Mesenchymal stem cell (in vitro differentiated cells and primary cell): Measurements from ENCODE around the gene TTC21B.

Experiments used
- DNase-seq: peaks from one replicate; pipeline ENCODE4 v3.0.0-alpha.2; 2013
- H2AFZ ChIP-seq: one replicate; pipeline ENCODE4 v1.6.1; 2013; ENCODE audit warnings: low read depth, mild to moderate bottlenecking, control low read depth, inconsistent platforms, low read length, moderate library complexity
- H2AK5ac ChIP-seq: 2 replicates; pipeline ENCODE4 v1.6.1; 2013; ENCODE audit warnings: low read length, moderate library complexity, mild to moderate bottlenecking, inconsistent platforms; ENCODE audit not compliant: severe bottlenecking
- H2BK120ac ChIP-seq: one replicate; pipeline ENCODE4 v1.6.1; 2013; ENCODE audit warnings: low read depth, mild to moderate bottlenecking, inconsistent platforms, low read length, moderate library complexity
- H2BK12ac ChIP-seq, 2 experiments: one replicate each; pipeline ENCODE4 v1.6.1; 2013; ENCODE audit warnings: inconsistent platforms in 2 of 2, low read length in 2 of 2, mild to moderate bottlenecking in 2 of 2, moderate library complexity in 2 of 2, control low read depth in 1 of 2
- H2BK15ac ChIP-seq: one replicate; pipeline ENCODE4 v1.6.1; 2013; ENCODE audit warnings: mild to moderate bottlenecking, low read depth, inconsistent platforms; ENCODE audit not compliant: poor library complexity, severe bottlenecking
- H2BK5ac ChIP-seq: 2 replicates; pipeline ENCODE4 v1.6.1; 2013; ENCODE audit warnings: low read depth, mild to moderate bottlenecking, low read length, control low read depth, inconsistent platforms; ENCODE audit not compliant: poor library complexity, severe bottlenecking
- H3K14ac ChIP-seq, 2 experiments: one replicate each; pipeline ENCODE4 v1.6.1; 2013; ENCODE audit warnings: inconsistent platforms in 2 of 2, low read length in 2 of 2, control low read depth in 1 of 2, mild to moderate bottlenecking in 1 of 2, moderate library complexity in 1 of 2
- H3K18ac ChIP-seq, 2 experiments: one replicate each; pipeline ENCODE4 v1.6.1; 2013; ENCODE audit warnings: inconsistent platforms in 2 of 2, low read length in 2 of 2, control low read depth in 1 of 2, low read depth in 1 of 2, mild to moderate bottlenecking in 1 of 2
- H3K23ac ChIP-seq, 2 experiments: one replicate each; pipeline ENCODE4 v1.6.1; 2013; ENCODE audit warnings: inconsistent platforms in 2 of 2, low read length in 2 of 2, mild to moderate bottlenecking in 2 of 2, moderate library complexity in 2 of 2, control low read depth in 1 of 2
- H3K27ac ChIP-seq: 2 replicates; pipeline ENCODE4 v1.5.1; 2013; ENCODE audit warnings: mild to moderate bottlenecking, moderate library complexity, low read length, control low read depth, inconsistent platforms; ENCODE audit not compliant: poor library complexity, severe bottlenecking
- H3K27me3 ChIP-seq, 2 experiments: 2 replicates each; pipeline versions ENCODE4 v1.6.1 to v1.7.0; 2013; ENCODE audit warnings: low read length in 2 of 2, mild to moderate bottlenecking in 2 of 2, moderate library complexity in 2 of 2, control low read depth in 1 of 2, inconsistent platforms in 1 of 2; ENCODE audit not compliant: control insufficient read depth in 1 of 2, insufficient read depth in 1 of 2
- H3K36me3 ChIP-seq, 2 experiments: 2 replicates each; pipeline versions ENCODE4 v1.6.1 to v1.7.0; 2013; ENCODE audit warnings: low read length in 2 of 2, control low read depth in 1 of 2, inconsistent platforms in 1 of 2, low read depth in 1 of 2, mild to moderate bottlenecking in 1 of 2; ENCODE audit not compliant: insufficient read depth in 2 of 2, control insufficient read depth in 1 of 2
- H3K4ac ChIP-seq, 2 experiments: one replicate each; pipeline ENCODE4 v1.6.1; 2013; ENCODE audit warnings: inconsistent platforms in 2 of 2, low read length in 2 of 2, mild to moderate bottlenecking in 2 of 2, moderate library complexity in 2 of 2, control low read depth in 1 of 2, low read depth in 1 of 2
- H3K4me1 ChIP-seq: 2 replicates; pipeline ENCODE4 v1.6.1; 2013; ENCODE audit warnings: low read depth, low read length, control low read depth; ENCODE audit not compliant: control insufficient read depth, insufficient read depth
- H3K4me2 ChIP-seq: 2 replicates; pipeline ENCODE4 v1.6.1; 2013; ENCODE audit warnings: low read length, mild to moderate bottlenecking, inconsistent platforms; ENCODE audit not compliant: poor library complexity, severe bottlenecking
- H3K4me3 ChIP-seq, 2 experiments: 2 replicates each; pipeline versions ENCODE4 v1.5.1 to v1.7.0; 2013; ENCODE audit warnings: low read length in 2 of 2, mild to moderate bottlenecking in 2 of 2, control low read depth in 1 of 2, low read depth in 1 of 2; ENCODE audit not compliant: insufficient read depth in 1 of 2
- H3K79me1 ChIP-seq: replicated peaks from 2 replicates; pipeline ENCODE4 v1.6.1; 2013; ENCODE audit warnings: mild to moderate bottlenecking, control low read depth, low read length, inconsistent platforms; ENCODE audit not compliant: poor library complexity, severe bottlenecking
- H3K9ac ChIP-seq: 2 replicates; pipeline ENCODE4 v1.7.0; 2013; ENCODE audit warnings: mild to moderate bottlenecking, low read length, moderate library complexity
- H3K9me3 ChIP-seq: 2 replicates; pipeline ENCODE4 v1.7.0; 2013; ENCODE audit warnings: mild to moderate bottlenecking, low read length; ENCODE audit not compliant: control insufficient read depth
- H4K8ac ChIP-seq: one replicate; pipeline ENCODE4 v1.6.1; 2013; ENCODE audit warnings: inconsistent platforms, mild to moderate bottlenecking, low read length, moderate library complexity
- H4K91ac ChIP-seq: one replicate; pipeline ENCODE4 v1.6.1; 2013; ENCODE audit warnings: mild to moderate bottlenecking, low read length, inconsistent platforms
- WGBS: methylation state at CpG from one replicate; pipeline ENCODE4 v1.1.7; 2013; ENCODE audit warnings: mixed read lengths; 5-methylcytosine and 5-hydroxymethylcytosine counted together

The TTC21B gene

DNA sequence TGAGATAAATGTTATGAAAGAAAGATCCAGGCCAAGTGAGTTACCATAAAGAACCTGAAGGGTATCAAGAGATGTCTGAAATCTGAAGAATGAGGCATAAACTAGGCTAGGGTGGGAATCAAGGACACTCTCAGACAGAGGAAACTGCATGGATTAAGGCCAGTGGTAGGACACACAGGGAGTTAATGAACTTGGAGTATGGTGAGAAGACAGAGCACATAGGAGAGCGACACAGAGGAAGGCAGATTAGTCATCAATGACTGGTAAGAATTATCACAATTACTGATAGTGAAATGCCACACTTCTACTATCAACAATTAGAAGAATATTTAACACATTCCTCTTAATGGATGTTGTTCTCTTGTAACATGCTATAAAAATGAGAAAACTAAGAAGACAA is 76.9 kb downstream of the TTC21B start:
- no peaks in the 10 kb centered on the region for H3K4me1 ChIP-seq
- H4K8ac ChIP-seq: no peak overlapping the region
- H3K4me2 ChIP-seq: no peak overlapping the region
- H3K36me3 ChIP-seq: peaks cover 0 to 22% of the 10 kb centered on the region in 2 experiments
- H2BK120ac ChIP-seq: no peak overlapping the region
- H2BK15ac ChIP-seq: no peak overlapping the region
- H3K18ac ChIP-seq: no peak overlapping the region
- no peaks in the 10 kb centered on the region for H3K79me1 ChIP-seq
- H2AK5ac ChIP-seq: no peak overlapping the region
- no peak overlapping the region for H4K91ac ChIP-seq
- H2BK5ac ChIP-seq: no peak overlapping the region
- no peak overlapping the region for H2BK12ac ChIP-seq
- no peak overlapping the region for H3K14ac ChIP-seq
- H3K23ac ChIP-seq: no peak overlapping the region
- no peaks in the 10 kb centered on the region for H3K9me3 ChIP-seq
- no peak overlapping the region for H3K4me3 ChIP-seq
- WGBS: no CpG with 5 or more reads among the region's 1 CpG
- H3K27me3 ChIP-seq: no peaks in the 10 kb centered on the region
- no peak overlapping the region for H3K9ac ChIP-seq
- no peak overlapping the region for H3K27ac ChIP-seq
- no peak overlapping the region for H2AFZ ChIP-seq
- no peak overlapping the region for H3K4ac ChIP-seq
- peak; percentile 17 for DNase-seq

DNA sequence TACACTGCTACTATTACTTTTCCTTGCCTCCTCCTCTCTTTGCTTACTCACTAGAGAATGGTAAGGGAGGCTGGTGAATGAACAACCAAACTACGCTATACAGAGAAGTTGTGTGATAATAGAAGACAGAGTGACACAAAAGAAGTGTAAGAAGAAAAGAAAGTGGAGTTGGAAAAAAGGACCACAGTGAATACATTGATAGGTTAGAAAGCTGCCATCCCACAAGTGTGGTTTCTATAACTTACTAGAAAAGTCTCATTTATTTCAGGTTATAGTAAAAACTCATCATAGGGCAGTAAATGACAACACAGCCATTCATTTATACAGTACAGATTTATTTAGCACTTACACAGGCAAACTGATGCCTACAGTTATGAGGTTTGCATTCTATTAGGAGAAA is 77.3 kb downstream of the TTC21B start:
- H3K27me3 ChIP-seq: no peaks in the 10 kb centered on the region
- no peak overlapping the region for H2BK15ac ChIP-seq
- DNase-seq: no peak

DNA sequence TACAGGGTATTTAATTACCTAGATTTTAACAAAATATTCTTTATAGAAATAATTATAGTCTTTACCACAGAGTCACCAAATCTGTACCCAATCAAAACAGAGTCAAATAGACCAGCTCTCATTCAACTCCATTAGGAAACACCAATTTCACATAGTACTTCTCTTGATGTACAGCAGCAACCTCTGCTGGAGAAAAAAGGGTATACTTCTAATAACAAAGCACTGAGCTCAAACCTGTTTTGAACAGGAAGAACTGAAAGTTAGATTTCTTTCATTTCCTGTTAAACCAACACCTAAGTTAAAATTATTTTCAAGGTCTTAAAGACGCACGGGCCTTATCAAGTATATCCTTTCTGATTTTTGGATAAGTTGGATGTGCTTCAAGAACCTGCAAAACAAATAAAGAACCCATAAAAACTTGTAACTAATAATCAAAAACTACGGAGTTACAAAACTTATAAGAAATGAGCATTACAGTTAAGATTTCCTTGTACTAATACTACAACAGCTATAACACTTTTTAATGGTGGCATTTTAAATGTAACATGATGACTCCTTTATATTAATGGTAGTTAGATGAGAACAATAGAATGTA is 79.0 kb downstream of the TTC21B start:
- no peaks in the 10 kb centered on the region for H3K79me1 ChIP-seq
- H3K4me3 ChIP-seq: no peak overlapping the region
- H3K36me3 ChIP-seq: peaks cover 0 to 4% of the 10 kb centered on the region in 2 experiments
- no peak overlapping the region for H4K8ac ChIP-seq
- H2AK5ac ChIP-seq: no peak overlapping the region
- H4K91ac ChIP-seq: no peak overlapping the region
- H2BK12ac ChIP-seq: no peak overlapping the region
- no peak overlapping the region for H2BK120ac ChIP-seq
- H3K14ac ChIP-seq: no peak overlapping the region
- WGBS: no CpG with 5 or more reads among the region's 3 CpGs
- no peak overlapping the region for H3K18ac ChIP-seq
- no peak overlapping the region for H2BK15ac ChIP-seq
- no peak overlapping the region for H2AFZ ChIP-seq
- no peaks in the 10 kb centered on the region for H3K27me3 ChIP-seq
- H3K23ac ChIP-seq: no peak overlapping the region
- DNase-seq: peak; percentile 76
- H3K9me3 ChIP-seq: no peaks in the 10 kb centered on the region
- H3K4ac ChIP-seq: no peak overlapping the region
- no peak overlapping the region for H3K9ac ChIP-seq
- H3K27ac ChIP-seq: no peak overlapping the region
- no peak overlapping the region for H2BK5ac ChIP-seq
- H3K4me2 ChIP-seq: no peak overlapping the region
- H3K4me1 ChIP-seq: no peaks in the 10 kb centered on the region

More for the DNA sequence above, 77.3 kb downstream of the TTC21B start:
- Histone ChIP-seq H2BK12ac (no peak overlapping the region), H3K9me3 (no peaks in the 10 kb centered on the region), H3K14ac (no peak overlapping the region), H3K27ac (no peak overlapping the region), H3K4ac (no peak overlapping the region), H4K91ac (no peak overlapping the region), H3K23ac (no peak overlapping the region), H3K4me1 (no peaks in the 10 kb centered on the region), H4K8ac (no peak overlapping the region), H3K79me1 (no peaks in the 10 kb centered on the region), H2BK5ac (no peak overlapping the region), H2AK5ac (no peak overlapping the region), H2BK120ac (no peak overlapping the region), H2AFZ (no peak overlapping the region), H3K4me2 (no peak overlapping the region), H3K4me3 (no peak overlapping the region), H3K36me3 (peaks cover 0 to 20% of the 10 kb centered on the region in 2 experiments), H3K9ac (no peak overlapping the region), H3K18ac (no peak overlapping the region)
- WGBS: 88% methylated on average over 1 of the region's 1 CpG

DNA sequence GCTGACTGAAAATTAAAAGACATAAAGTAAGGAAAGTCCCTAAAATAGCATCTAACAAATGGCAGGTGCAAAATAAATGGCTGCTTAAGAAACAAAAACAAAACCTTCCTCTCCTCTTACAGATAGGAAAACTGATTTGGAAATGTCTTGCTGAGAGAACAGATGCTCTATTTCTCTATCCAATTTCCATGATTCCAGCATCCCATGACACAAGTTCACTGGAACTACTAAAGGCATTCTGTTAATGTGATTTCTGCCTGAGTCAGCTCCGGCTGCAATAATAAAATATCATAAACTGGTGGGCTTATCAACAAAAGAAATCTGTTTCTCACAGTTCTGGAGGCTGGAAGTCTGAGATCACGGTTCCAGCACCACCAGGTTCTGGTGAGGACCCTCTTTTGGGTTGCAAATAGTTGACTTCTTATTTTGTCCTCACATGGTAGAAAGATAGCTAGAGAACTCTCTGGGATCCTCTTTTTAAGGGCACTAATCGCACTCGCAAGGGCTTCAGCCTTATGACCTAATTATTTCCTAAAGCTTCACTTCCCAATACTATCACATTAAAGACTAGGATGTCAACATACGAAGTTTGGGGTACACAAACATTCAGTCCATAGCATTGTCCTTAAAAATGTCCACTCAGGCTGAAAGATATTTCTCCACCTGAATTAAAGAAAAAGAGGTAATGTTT is 81.3 kb downstream of the TTC21B start:
- no peak for DNase-seq
- no peak overlapping the region for H3K4me3 ChIP-seq
- H3K36me3 ChIP-seq: no peaks in the 10 kb centered on the region
- no peaks in the 10 kb centered on the region for H3K27me3 ChIP-seq
- H2AFZ ChIP-seq: no peak overlapping the region
- no peak overlapping the region for H3K18ac ChIP-seq
- H3K4me1 ChIP-seq: no peaks in the 10 kb centered on the region
- H2BK5ac ChIP-seq: no peak overlapping the region
- H4K8ac ChIP-seq: no peak overlapping the region
- H2AK5ac ChIP-seq: no peak overlapping the region
- H3K27ac ChIP-seq: no peak overlapping the region
- no peak overlapping the region for H3K4ac ChIP-seq
- WGBS: 98% methylated on average over 5 of the region's 5 CpGs
- no peak overlapping the region for H2BK15ac ChIP-seq
- H4K91ac ChIP-seq: no peak overlapping the region
- H3K4me2 ChIP-seq: no peak overlapping the region
- no peak overlapping the region for H3K9ac ChIP-seq
- H3K14ac ChIP-seq: no peak overlapping the region
- no peaks in the 10 kb centered on the region for H3K79me1 ChIP-seq
- no peak overlapping the region for H2BK12ac ChIP-seq
- H2BK120ac ChIP-seq: no peak overlapping the region
- H3K23ac ChIP-seq: no peak overlapping the region
- no peaks in the 10 kb centered on the region for H3K9me3 ChIP-seq
